ENCODE measurements around the gene CRELD2. TPM values are rescaled to one million over a fixed set of nuclear protein-coding genes. Genes with fewer than 3 reads are reported as not detected.

Gene CRELD2
- total RNA-seq, 6 experiments from 2014 or later = 26.0 to 56.4 (median 47.8) TPM

GRCh38 chr22:49950396-49950994 lies 32.1 kb downstream of the CRELD2 start:
- DNase-seq (no peak), ATAC-seq (no peak)
- Histone ChIP-seq H3K4me1 (peaks cover 3 to 38% (median 17%) of the 10 kb centered on the region in 4 donors), H3K27me3 (no peaks in the 10 kb centered on the region), H3K36me3 (no peaks in the 10 kb centered on the region), H3K27ac (no peak overlapping the region), H3K4me3 (no peak overlapping the region), H3K9me3 (no peaks in the 10 kb centered on the region)
- intact Hi-C loops (cut with DNase I) = no loop called here
- TF ChIP-seq CTCF (IDR thresholded peaks at IDR 0.05) = no peak
- no peak for TF ChIP-seq POLR2A (IDR thresholded peaks at IDR 0.05)
- WGBS (ENCODE audit: insufficient coverage, low coverage, low lambda C conversion rate, missing lambda C conversion rate) = 85% methylated on average over 4 of the region's 18 CpGs

GRCh38 chr22:49951000-49951677 lies 32.7 kb downstream of the CRELD2 start:
- Histone ChIP-seq H3K9me3 (no peaks in the 10 kb centered on the region), H3K27me3 (no peaks in the 10 kb centered on the region), H3K4me3 (no peak overlapping the region), H3K4me1 (peaks cover 3 to 38% (median 23%) of the 10 kb centered on the region in 4 donors), H3K36me3 (no peaks in the 10 kb centered on the region), H3K27ac (peak overlapping the region in 2 of 3 donors; percentile 22 to 24)
- TF ChIP-seq POLR2A (IDR thresholded peaks at IDR 0.05) (no peak), CTCF (IDR thresholded peaks at IDR 0.05) (no peak)
- intact Hi-C loops (cut with DNase I) = no loop called here
- peak in 1 of 3 donors; percentile 89 for DNase-seq
- WGBS (ENCODE audit: insufficient coverage, low coverage, low lambda C conversion rate, missing lambda C conversion rate) = 58% methylated on average over 12 of the region's 28 CpGs
- ATAC-seq = no peak

- H3K27me3 ChIP-seq = no peaks in the 10 kb centered on the region
- no peak for DNase-seq
- H3K4me1 ChIP-seq = peaks cover 3 to 38% (median 26%) of the 10 kb centered on the region in 4 donors
- ATAC-seq = no peak
- H3K4me3 ChIP-seq = no peak overlapping the region
- TF ChIP-seq CTCF (IDR thresholded peaks at IDR 0.05) (no peak), POLR2A (IDR thresholded peaks at IDR 0.05) (no peak)
- no peaks in the 10 kb centered on the region for H3K36me3 ChIP-seq
- no peaks in the 10 kb centered on the region for H3K9me3 ChIP-seq
- peak overlapping the region in 2 of 3 donors; percentile 22 to 24 for H3K27ac ChIP-seq
- intact Hi-C loops (cut with DNase I) = no loop called here
- no CpG with 5 or more reads among the region's 4 CpGs for WGBS (ENCODE audit: insufficient coverage, low coverage, low lambda C conversion rate, missing lambda C conversion rate)
Observed at GRCh38 chr22:49951678-49951985, 33.2 kb downstream of the CRELD2 start.

- TF ChIP-seq POLR2A (IDR thresholded peaks at IDR 0.05) (no peak), CTCF (IDR thresholded peaks at IDR 0.05) (no peak)
- ATAC-seq (no peak), DNase-seq (no peak)
- no peak overlapping the region for H3K4me3 ChIP-seq
- H3K27ac ChIP-seq = peak overlapping the region in 2 of 3 donors; percentile 13 to 47
- H3K36me3 ChIP-seq = no peaks in the 10 kb centered on the region
- intact Hi-C loops (cut with DNase I) = no loop called here
- no peaks in the 10 kb centered on the region for H3K27me3 ChIP-seq
- H3K9me3 ChIP-seq = no peaks in the 10 kb centered on the region
- H3K4me1 ChIP-seq = peaks cover 3 to 40% (median 27%) of the 10 kb centered on the region in 4 donors
- WGBS (ENCODE audit: insufficient coverage, low coverage, low lambda C conversion rate, missing lambda C conversion rate) = 72% methylated on average over 4 of the region's 24 CpGs
Observed at GRCh38 chr22:49951986-49952896, 33.8 kb downstream of the CRELD2 start.
